K562 (cell line): Measurements from ENCODE around the gene SFR1. TPM values are rescaled to one million over a fixed set of nuclear protein-coding genes. Genes with fewer than 3 reads are reported as not detected.

Experiments used
- ARID3B ChIP-seq: fragments of 250-450 bp; sonication (Bioruptor Pico); IDR thresholded peaks from 2 replicates; pipeline ENCODE4 v1.4.0; 2020; ENCODE audit warnings: borderline replicate concordance
- BCL6 ChIP-seq: fragments of 250-450 bp; sonication (Bioruptor Pico); IDR thresholded peaks from 2 replicates; pipeline ENCODE4 v1.4.0; 2020
- CCAR2 ChIP-seq: fragments of 200-400 bp; formaldehyde crosslinking; IDR thresholded peaks from 2 replicates; pipeline ENCODE4 v1.6.1; 2017; ENCODE audit warnings: mild to moderate bottlenecking, low read depth, low read length
- CREBBP ChIP-seq: IDR thresholded peaks from one replicate; pipeline ENCODE4 v1.6.1; 2012; ENCODE audit warnings: low read depth, mild to moderate bottlenecking, control low read depth, inconsistent platforms, low read length
- CREM ChIP-seq: IDR thresholded peaks from 2 replicates; pipeline ENCODE4 v1.6.1; 2014; ENCODE audit warnings: antibody characterized with exemption, low read depth
- ELF1 ChIP-seq: fragments of 200-800 bp; sonication (Bioruptor generic); IDR thresholded peaks from 2 replicates; pipeline ENCODE4 v1.6.1; 2016; ENCODE audit warnings: missing genetic modification characterization, missing compliant biosample characterization
- ETS1 ChIP-seq: conservative IDR thresholded peaks from 2 replicates; pipeline ENCODE4 v1.6.1; 2011; ENCODE audit warnings: low read depth, mild to moderate bottlenecking, low read length; ENCODE audit not compliant: control insufficient read depth
- ETS2 ChIP-seq: IDR thresholded peaks from 2 replicates; pipeline ENCODE4 v1.6.1; 2016; ENCODE audit warnings: borderline replicate concordance, missing genetic modification characterization, mild to moderate bottlenecking, moderate library complexity, missing compliant biosample characterization; ENCODE audit not compliant: poor library complexity, severe bottlenecking
- HES1 ChIP-seq: fragments of 450-650 bp; IDR thresholded peaks from 2 replicates; pipeline ENCODE4 v1.6.1; 2016; ENCODE audit warnings: low read depth, mild to moderate bottlenecking, moderate library complexity
- HMG20B ChIP-seq: fragments of 250-450 bp; sonication (Bioruptor Pico); IDR thresholded peaks from 2 replicates; pipeline ENCODE4 v1.5.0; 2021; ENCODE audit warnings: mild to moderate bottlenecking
- PREB ChIP-seq: sonication (generic); formaldehyde crosslinking; IDR thresholded peaks from 2 replicates; pipeline ENCODE4 v1.8.1; 2023; ENCODE audit warnings: mild to moderate bottlenecking, missing genetic modification reagents
- SAFB ChIP-seq: fragments of 200-400 bp; formaldehyde crosslinking; IDR thresholded peaks from 2 replicates; pipeline ENCODE4 v1.6.1; 2017; ENCODE audit warnings: low read depth, low read length, borderline replicate concordance
- SETDB1 ChIP-seq: IDR thresholded peaks from one replicate; pipeline ENCODE4 v1.6.1; 2012; ENCODE audit warnings: low read length, control low read depth, inconsistent platforms
- SIX5 ChIP-seq, 2 experiments: IDR thresholded peaks; 2 replicates each; pipeline ENCODE4 v1.6.1; 2011; ENCODE audit warnings: low read length in 2 of 2, borderline replicate concordance in 1 of 2, low read depth in 1 of 2, mild to moderate bottlenecking in 1 of 2, moderate library complexity in 1 of 2; ENCODE audit not compliant: insufficient read depth in 1 of 2
- SMARCC2 ChIP-seq: fragments of 450-650 bp; IDR thresholded peaks from 2 replicates; pipeline ENCODE4 v1.6.1; 2017; ENCODE audit warnings: antibody characterized with exemption, moderate library complexity, mild to moderate bottlenecking, low read depth
- SNIP1 ChIP-seq: fragments of 450-650 bp; IDR thresholded peaks from 2 replicates; pipeline ENCODE4 v1.7.1; 2017; ENCODE audit warnings: low read depth, mild to moderate bottlenecking
- TFE3 ChIP-seq: fragments of 450-650 bp; formaldehyde crosslinking; IDR thresholded peaks from 2 replicates; pipeline ENCODE4 v1.4.0; 2020; ENCODE audit warnings: mild to moderate bottlenecking, mixed read lengths
- ZC3H4 ChIP-seq: sonication (generic); formaldehyde crosslinking; IDR thresholded peaks from 2 replicates; pipeline ENCODE4 v1.9.0; 2021; ENCODE audit warnings: missing genetic modification reagents, borderline replicate concordance
- ZNF212 ChIP-seq: fragments of 450-650 bp; formaldehyde crosslinking; IDR thresholded peaks from 2 replicates; pipeline ENCODE4 v1.4.0; 2020; ENCODE audit warnings: mild to moderate bottlenecking
- ZNF655 ChIP-seq: fragments of 250-450 bp; sonication (Bioruptor Pico); IDR thresholded peaks from 2 replicates; pipeline ENCODE4 v1.5.0; 2021
- polyA plus RNA-seq, 8 experiments: library from polyadenylated mRNA; depleted of rRNA in 4 of 8; stranded (reverse) in 5 of 8; unstranded in 3 of 8; fragments of >200 nt; fragmentation: Nextera tagmentation in 2 of 8; fragmentation: Illumina TruSeq in 1 of 8; extraction: Ambion mirVana in 2 of 8; extraction: Trizol in 1 of 8; gene quantifications; 2 replicates each; pipeline versions ENCODE4 v1.2.1 to v1.2.3, GENCODE V29; 2011 to 2014; ENCODE audit warnings: inconsistent platforms in 1 of 8, missing spikeins in 1 of 8
- total RNA-seq, 7 experiments: library from RNA; depleted of rRNA in 6 of 7; stranded (reverse); fragments of >200 nt in 6 of 7; fragmentation: Illumina TruSeq in 2 of 7; extraction: Trizol in 2 of 7; gene quantifications; 2 replicates each; pipeline versions ENCODE4 v1.2.1 to v1.2.3, GENCODE V29; 2011 to 2021; ENCODE audit warnings: low replicate concordance in 1 of 7

The SFR1 gene
- total and polyA plus RNA-seq, 9 of the 15 experiments (the other 6 are each of a cell fraction or from before 2014, with no cell fraction given) = 4.3 to 18.7 (median 9.1) TPM

- TF ChIP-seq ELF1 (tag) = peak; percentile 31; the same call in 1 of the 2 replicates
- TF ChIP-seq SIX5 (IDR thresholded peaks at IDR 0.05; ENCODE audit: borderline replicate concordance in 1 of 2, insufficient read depth in 1 of 2, low read depth in 1 of 2, low read length in 2 of 2) = no peak
- TF ChIP-seq SNIP1 = no peak
- peak; percentile 92 for TF ChIP-seq CREM
- no peak for TF ChIP-seq ZNF655 (CRISPR knock-in tag)
- TF ChIP-seq CCAR2 = no peak
- no peak for TF ChIP-seq ARID3B (CRISPR knock-in tag)
- TF ChIP-seq SAFB = no peak
- 0 out of 2 replicates have a peak, but pooled peaks have one; percentile 38 for TF ChIP-seq SMARCC2
- peak; percentile 93; the same call in 1 of the 2 replicates for TF ChIP-seq ZC3H4 (CRISPR knock-in tag)
- no peak for TF ChIP-seq ZNF212
- TF ChIP-seq HES1 = no peak
- no peak for TF ChIP-seq ETS2
- no peak for TF ChIP-seq SETDB1
- no peak for TF ChIP-seq TFE3 (CRISPR knock-in tag)
- peak; percentile 65 for TF ChIP-seq ETS1
- TF ChIP-seq PREB (CRISPR knock-in tag) = peak; percentile 74; the same call in 1 of the 2 replicates
- TF ChIP-seq HMG20B (CRISPR knock-in tag) = no peak
- TF ChIP-seq CREBBP = no peak
- no peak for TF ChIP-seq BCL6 (CRISPR knock-in tag)
Measured at GRCh38 chr10:104121485-104122224, at the start of gene SFR1 (continued).
